ENCODE data around the gene FSTL1. TPM values are rescaled to one million over a fixed set of nuclear protein-coding genes. Genes with fewer than 3 reads are reported as not detected.
A peak's percentile ranks its signal among the peaks of the same experiment; 100 is the strongest.

Gene FSTL1
- total RNA-seq, 1 donor, result 2,074 TPM

DNA sequence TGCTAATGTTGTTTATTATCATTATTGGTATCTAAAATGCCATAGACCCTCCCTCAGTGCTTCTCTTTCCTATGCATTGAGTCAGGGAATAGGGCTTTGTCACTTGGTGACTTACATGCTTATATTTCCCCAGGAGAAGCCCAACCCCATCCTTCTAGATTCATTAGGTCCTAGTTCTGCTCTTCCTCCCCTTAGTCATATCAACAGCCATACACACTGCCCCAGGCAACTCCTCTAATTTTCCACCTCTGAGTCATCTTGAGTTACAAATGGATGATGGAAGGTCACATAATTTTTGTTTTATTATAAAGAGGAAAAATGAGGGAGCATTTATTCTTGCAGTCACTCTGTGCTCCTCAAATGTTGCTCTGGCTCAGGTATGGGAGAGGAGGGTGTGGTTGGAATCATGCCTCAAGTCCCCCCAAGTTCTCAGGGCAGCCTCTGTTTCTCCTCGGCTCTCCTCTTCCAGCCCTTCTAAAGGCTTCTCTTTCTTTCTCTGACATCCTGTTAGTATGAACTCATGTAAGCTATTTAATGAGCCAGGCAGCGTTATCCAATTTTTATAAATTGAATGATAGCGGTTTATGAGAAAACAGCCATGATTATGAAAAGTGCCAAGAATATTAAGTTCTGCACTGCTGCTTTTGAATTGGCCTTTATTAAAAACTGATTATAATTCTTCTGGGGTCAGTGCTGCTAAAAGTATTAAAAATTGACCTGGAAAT, 45.6 kb upstream of the FSTL1 start:
- Histone ChIP-seq H3K27ac (ENCODE audit: low read depth, low read length) (peak overlapping the region; percentile 81), H3K9me3 (ENCODE audit: low read depth, low read length) (peaks cover 3% of the 10 kb centered on the region), H3K79me2 (ENCODE audit: insufficient read depth, low read length) (no peaks in the 10 kb centered on the region), H3K27me3 (ENCODE audit: insufficient read depth, low read length) (no peaks in the 10 kb centered on the region), H3K36me3 (ENCODE audit: insufficient read depth, low read length) (no peaks in the 10 kb centered on the region), H4K20me1 (ENCODE audit: insufficient read depth, low read length) (no peaks in the 10 kb centered on the region), H3K4me2 (ENCODE audit: insufficient read depth, low read length) (peak overlapping the region; percentile 51), H2AFZ (ENCODE audit: low read length) (no peak overlapping the region), H3K4me1 (ENCODE audit: insufficient read depth, low read length) (peaks cover 41% of the 10 kb centered on the region), H3K4me3 (ENCODE audit: insufficient read depth, low read length) (no peak overlapping the region)
- TF ChIP-seq, protein P1, sequence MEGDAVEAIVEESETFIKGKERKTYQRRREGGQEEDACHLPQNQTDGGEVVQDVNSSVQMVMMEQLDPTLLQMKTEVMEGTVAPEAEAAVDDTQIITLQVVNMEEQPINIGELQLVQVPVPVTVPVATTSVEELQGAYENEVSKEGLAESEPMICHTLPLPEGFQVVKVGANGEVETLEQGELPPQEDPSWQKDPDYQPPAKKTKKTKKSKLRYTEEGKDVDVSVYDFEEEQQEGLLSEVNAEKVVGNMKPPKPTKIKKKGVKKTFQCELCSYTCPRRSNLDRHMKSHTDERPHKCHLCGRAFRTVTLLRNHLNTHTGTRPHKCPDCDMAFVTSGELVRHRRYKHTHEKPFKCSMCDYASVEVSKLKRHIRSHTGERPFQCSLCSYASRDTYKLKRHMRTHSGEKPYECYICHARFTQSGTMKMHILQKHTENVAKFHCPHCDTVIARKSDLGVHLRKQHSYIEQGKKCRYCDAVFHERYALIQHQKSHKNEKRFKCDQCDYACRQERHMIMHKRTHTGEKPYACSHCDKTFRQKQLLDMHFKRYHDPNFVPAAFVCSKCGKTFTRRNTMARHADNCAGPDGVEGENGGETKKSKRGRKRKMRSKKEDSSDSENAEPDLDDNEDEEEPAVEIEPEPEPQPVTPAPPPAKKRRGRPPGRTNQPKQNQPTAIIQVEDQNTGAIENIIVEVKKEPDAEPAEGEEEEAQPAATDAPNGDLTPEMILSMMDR (IDR thresholded peaks at IDR 0.05; ENCODE audit: extremely low read depth, low read depth, low read length), result no peak
- DNase-seq (ENCODE audit: insufficient read length, low spot score, missing footprints), result peak; percentile 6

DNA sequence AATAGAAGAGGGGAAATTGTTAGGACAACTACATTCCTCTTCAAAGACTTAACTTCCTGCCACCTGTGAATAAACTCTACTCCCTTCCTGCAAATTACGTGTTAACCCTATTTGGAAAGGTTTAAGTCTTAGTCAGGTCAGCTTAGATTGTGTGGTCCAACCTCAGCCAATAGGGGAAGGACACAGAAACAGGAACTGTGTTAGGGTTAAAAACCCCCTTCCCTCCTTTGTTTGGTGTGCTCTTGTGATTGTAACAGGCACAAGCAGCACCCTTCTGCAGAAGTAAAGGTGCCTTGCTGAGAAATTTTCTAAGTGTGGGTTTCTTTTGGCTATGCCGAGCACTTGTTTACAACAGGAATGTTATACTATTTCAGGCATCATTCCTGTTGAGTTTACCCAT, 45.0 kb upstream of the FSTL1 start:
- H3K4me2 ChIP-seq (ENCODE audit: insufficient read depth, low read length), result no peak overlapping the region
- no peak for DNase-seq (ENCODE audit: insufficient read length, low spot score, missing footprints)
- H3K4me1 ChIP-seq (ENCODE audit: insufficient read depth, low read length), result peaks cover 41% of the 10 kb centered on the region
- H2AFZ ChIP-seq (ENCODE audit: low read length), result no peak overlapping the region
- peak overlapping the region; percentile 81 for H3K27ac ChIP-seq (ENCODE audit: low read depth, low read length)
- H3K9me3 ChIP-seq (ENCODE audit: low read depth, low read length), result peaks cover 3% of the 10 kb centered on the region
- no peaks in the 10 kb centered on the region for H3K79me2 ChIP-seq (ENCODE audit: insufficient read depth, low read length)
- TF ChIP-seq, protein P1 (IDR thresholded peaks at IDR 0.05; ENCODE audit: extremely low read depth, low read depth, low read length), result no peak
- H3K36me3 ChIP-seq (ENCODE audit: insufficient read depth, low read length), result no peaks in the 10 kb centered on the region
- no peak overlapping the region for H3K4me3 ChIP-seq (ENCODE audit: insufficient read depth, low read length)
- no peaks in the 10 kb centered on the region for H3K27me3 ChIP-seq (ENCODE audit: insufficient read depth, low read length)
- H4K20me1 ChIP-seq (ENCODE audit: insufficient read depth, low read length), result no peaks in the 10 kb centered on the region

DNA sequence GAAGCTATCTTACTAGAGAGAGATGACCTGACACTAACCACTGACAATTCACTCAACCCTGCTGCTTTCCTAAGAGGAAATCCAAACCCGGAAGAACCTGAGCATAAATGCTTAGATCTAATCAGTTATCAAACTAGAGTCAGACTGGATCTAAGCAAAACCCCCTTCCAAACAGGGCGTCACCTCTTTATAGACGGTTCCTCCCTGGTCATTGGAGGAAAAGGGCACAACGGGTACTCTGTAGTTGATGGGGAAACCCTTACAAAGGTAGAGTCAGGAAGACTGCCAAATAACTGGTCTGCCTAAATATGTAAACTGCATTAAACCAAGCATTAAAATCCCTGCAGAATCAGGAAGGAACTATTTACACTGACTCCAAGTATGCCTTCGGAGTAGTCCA, 41.3 kb upstream of the FSTL1 start:
- Histone ChIP-seq H2AFZ (ENCODE audit: low read length) (no peak overlapping the region), H3K27me3 (ENCODE audit: insufficient read depth, low read length) (no peaks in the 10 kb centered on the region), H3K79me2 (ENCODE audit: insufficient read depth, low read length) (no peaks in the 10 kb centered on the region), H3K4me1 (ENCODE audit: insufficient read depth, low read length) (peaks cover 21% of the 10 kb centered on the region), H3K9me3 (ENCODE audit: low read depth, low read length) (peaks cover 3% of the 10 kb centered on the region), H3K4me3 (ENCODE audit: insufficient read depth, low read length) (no peak overlapping the region), H3K4me2 (ENCODE audit: insufficient read depth, low read length) (no peak overlapping the region), H3K36me3 (ENCODE audit: insufficient read depth, low read length) (no peaks in the 10 kb centered on the region), H3K27ac (ENCODE audit: low read depth, low read length) (no peak overlapping the region), H4K20me1 (ENCODE audit: insufficient read depth, low read length) (no peaks in the 10 kb centered on the region)
- DNase-seq (ENCODE audit: insufficient read length, low spot score, missing footprints), result no peak
- TF ChIP-seq, protein P1 (IDR thresholded peaks at IDR 0.05; ENCODE audit: extremely low read depth, low read depth, low read length), result no peak

DNA sequence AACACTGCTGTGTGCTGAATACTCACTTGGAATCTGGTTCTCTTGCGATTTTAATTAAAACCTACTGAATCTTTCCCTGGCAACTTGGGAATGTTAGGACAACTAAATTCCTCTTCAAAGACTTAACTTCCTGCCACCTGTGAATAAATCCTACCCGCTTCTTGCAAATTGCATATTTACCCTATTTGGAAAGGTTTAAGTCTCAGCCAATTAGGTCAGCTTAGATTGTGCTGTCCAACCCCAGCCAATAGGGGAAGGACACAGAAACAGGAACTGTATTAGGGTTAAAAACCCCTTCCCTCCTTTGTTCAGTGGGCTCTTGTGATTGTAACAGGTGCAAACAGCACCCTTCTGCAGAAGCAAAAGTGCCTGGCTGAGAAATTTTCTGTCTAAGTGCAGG, 38.6 kb upstream of the FSTL1 start:
- Histone ChIP-seq H3K4me1 (ENCODE audit: insufficient read depth, low read length) (peaks cover 14% of the 10 kb centered on the region), H3K9me3 (ENCODE audit: low read depth, low read length) (no peaks in the 10 kb centered on the region), H3K4me2 (ENCODE audit: insufficient read depth, low read length) (no peak overlapping the region), H3K27me3 (ENCODE audit: insufficient read depth, low read length) (no peaks in the 10 kb centered on the region), H2AFZ (ENCODE audit: low read length) (no peak overlapping the region), H3K79me2 (ENCODE audit: insufficient read depth, low read length) (no peaks in the 10 kb centered on the region), H4K20me1 (ENCODE audit: insufficient read depth, low read length) (no peaks in the 10 kb centered on the region), H3K4me3 (ENCODE audit: insufficient read depth, low read length) (no peak overlapping the region), H3K27ac (ENCODE audit: low read depth, low read length) (no peak overlapping the region), H3K36me3 (ENCODE audit: insufficient read depth, low read length) (no peaks in the 10 kb centered on the region)
- no peak for DNase-seq (ENCODE audit: insufficient read length, low spot score, missing footprints)
- TF ChIP-seq, protein P1 (IDR thresholded peaks at IDR 0.05; ENCODE audit: extremely low read depth, low read depth, low read length), result no peak

Measured in osteoblast (primary cell).